Lung (tissue), 5 donors: ENCODE results near the gene PKP3. TPM values are rescaled to one million over a fixed set of nuclear protein-coding genes. Genes with fewer than 3 reads are reported as not detected.

Experiments
- polyA plus RNA-seq, 2 donors: library from polyadenylated mRNA; stranded (reverse); fragments of 200-250 nt; gene quantifications; one replicate each; pipeline ENCODE4 v1.2.1, GENCODE V29; 2013
- small RNA-seq: library from RNA; depleted of rRNA; stranded (forward); fragments of <200 nt; gene quantifications from one replicate; pipeline ENCODE3, GENCODE V24; 2014; ENCODE audit warnings: low replicate concordance
- total RNA-seq, 2 donors: library from RNA; depleted of rRNA in 1 of 2; stranded (reverse); fragments of >200 nt in 1 of 2; gene quantifications; one replicate each; pipeline ENCODE4 v1.2.1, GENCODE V29; 2014 to 2021
- donor health status: Bipolar disorder and iron deficiency.
- donor health status: healthy.
- donor health status: DM: yes; HTN: yes; CAD: no.

Gene PKP3
- total and polyA plus RNA-seq, 4 donors = 15.7 to 63.1 (median 40.3) TPM

Small RNA genes lying within 50 kb of the gene (small RNA-seq; reads per million reads assigned to genes)
- not detected for gene RN7SL838P

Other genes with a start within 250 kb of the PKP3 start
- not detected for gene SCGB1C1, start 201.1 kb upstream of the PKP3 start, total RNA-seq
- gene SCGB1C1, start 201.1 kb upstream of the PKP3 start, polyA plus RNA-seq = not detected
- 10 to 100 TPM; 29.7 to 58.7 TPM for gene BET1L, start 186.8 kb upstream of the PKP3 start, total RNA-seq
- gene BET1L, start 186.8 kb upstream of the PKP3 start, polyA plus RNA-seq = 10 to 100 TPM; 30.1 to 49.9 TPM
- gene RIC8A, start 186.5 kb upstream of the PKP3 start, total RNA-seq = 100 to 1,000 TPM; 104 to 122 TPM
- 10 to 100 TPM; 52.1 to 83.2 TPM for gene RIC8A, start 186.5 kb upstream of the PKP3 start, polyA plus RNA-seq
- 10 to 100 TPM; 16.0 to 21.2 TPM for gene SIRT3, start 157.9 kb upstream of the PKP3 start, total RNA-seq
- gene SIRT3, start 157.9 kb upstream of the PKP3 start, polyA plus RNA-seq = 10 to 100 TPM; 14.6 to 16.9 TPM
- gene PSMD13, start 157.2 kb upstream of the PKP3 start, total RNA-seq = 100 to 1,000 TPM in 1 of 2 donors, 10 to 100 TPM in 1; 75.2 to 131 TPM
- 100 to 1,000 TPM; 158 to 184 TPM for gene PSMD13, start 157.2 kb upstream of the PKP3 start, polyA plus RNA-seq
- gene NLRP6, start 115.8 kb upstream of the PKP3 start, total RNA-seq = 1 to 10 TPM; 2.1 to 2.7 TPM
- 1 to 10 TPM in 1 of 2 donors, under 1 TPM in 1; 0.08 to 9.6 TPM for gene NLRP6, start 115.8 kb upstream of the PKP3 start, polyA plus RNA-seq
- 10 to 100 TPM; 21.6 to 63.3 TPM for gene PGGHG, start 105.1 kb upstream of the PKP3 start, total RNA-seq
- gene PGGHG, start 105.1 kb upstream of the PKP3 start, polyA plus RNA-seq = 100 to 1,000 TPM; 112 to 145 TPM
- not detected for gene IFITM5, start 94.7 kb upstream of the PKP3 start, total RNA-seq
- gene IFITM5, start 94.7 kb upstream of the PKP3 start, polyA plus RNA-seq = not detected
- gene IFITM2, start 86.4 kb upstream of the PKP3 start, total RNA-seq = 100 to 1,000 TPM in 1 of 2 donors, 10 to 100 TPM in 1; 75.7 to 656 TPM
- gene IFITM2, start 86.4 kb upstream of the PKP3 start, polyA plus RNA-seq = 1,000 to 10,000 TPM; 1,063 to 4,189 TPM
- 100 to 1,000 TPM in 1 of 2 donors, 10 to 100 TPM in 1; 53.3 to 104 TPM for gene IFITM1, start 80.2 kb upstream of the PKP3 start, total RNA-seq
- 100 to 1,000 TPM; 275 to 531 TPM for gene IFITM1, start 80.2 kb upstream of the PKP3 start, polyA plus RNA-seq
- gene IFITM3, start 73.3 kb upstream of the PKP3 start, total RNA-seq = 100 to 1,000 TPM; 191 to 903 TPM
- gene IFITM3, start 73.3 kb upstream of the PKP3 start, polyA plus RNA-seq = 1,000 to 10,000 TPM; 1,642 to 2,585 TPM
- gene B4GALNT4, start 24.7 kb upstream of the PKP3 start, total RNA-seq = 1 to 10 TPM; 1.4 to 6.8 TPM
- 1 to 10 TPM; 2.1 to 4.6 TPM for gene B4GALNT4, start 24.7 kb upstream of the PKP3 start, polyA plus RNA-seq
- gene SIGIRR, start 20.8 kb downstream of the PKP3 start, total RNA-seq = 10 to 100 TPM; 25.7 to 87.3 TPM
- 100 to 1,000 TPM in 1 of 2 donors, 10 to 100 TPM in 1; 43.4 to 112 TPM for gene SIGIRR, start 20.8 kb downstream of the PKP3 start, polyA plus RNA-seq
- gene ANO9, start 47.8 kb downstream of the PKP3 start, total RNA-seq = 10 to 100 TPM in 1 of 2 donors, 1 to 10 TPM in 1; 5.8 to 17.6 TPM
- 10 to 100 TPM in 1 of 2 donors, 1 to 10 TPM in 1; 8.7 to 18.6 TPM for gene ANO9, start 47.8 kb downstream of the PKP3 start, polyA plus RNA-seq
- 10 to 100 TPM; 26.8 to 29.4 TPM for gene PTDSS2, start 56.1 kb downstream of the PKP3 start, total RNA-seq
- gene PTDSS2, start 56.1 kb downstream of the PKP3 start, polyA plus RNA-seq = 10 to 100 TPM; 20.4 to 36.5 TPM
- 100 to 1,000 TPM; 152 to 313 TPM for gene RNH1, start 113.0 kb downstream of the PKP3 start, total RNA-seq
- 100 to 1,000 TPM; 153 to 315 TPM for gene RNH1, start 113.0 kb downstream of the PKP3 start, polyA plus RNA-seq
- 10 to 100 TPM; 20.5 to 73.5 TPM for gene HRAS, start 141.4 kb downstream of the PKP3 start, total RNA-seq
- 100 to 1,000 TPM in 1 of 2 donors, 10 to 100 TPM in 1; 65.8 to 133 TPM for gene HRAS, start 141.4 kb downstream of the PKP3 start, polyA plus RNA-seq
- 10 to 100 TPM in 1 of 2 donors, 1 to 10 TPM in 1; 3.4 to 11.7 TPM for gene LRRC56, start 143.3 kb downstream of the PKP3 start, total RNA-seq
- gene LRRC56, start 143.3 kb downstream of the PKP3 start, polyA plus RNA-seq = 1 to 10 TPM; 3.8 to 5.7 TPM
- 1 to 10 TPM; 3.0 to 9.7 TPM for gene LMNTD2, start 166.5 kb downstream of the PKP3 start, total RNA-seq
- 1 to 10 TPM; 2.3 to 4.6 TPM for gene LMNTD2, start 166.5 kb downstream of the PKP3 start, polyA plus RNA-seq
- gene RASSF7, start 166.8 kb downstream of the PKP3 start, total RNA-seq = 10 to 100 TPM; 53.5 to 79.4 TPM
- gene RASSF7, start 166.8 kb downstream of the PKP3 start, polyA plus RNA-seq = 100 to 1,000 TPM in 1 of 2 donors, 10 to 100 TPM in 1; 47.9 to 153 TPM
- gene PHRF1, start 182.3 kb downstream of the PKP3 start, total RNA-seq = 10 to 100 TPM; 23.2 to 39.3 TPM
- gene PHRF1, start 182.3 kb downstream of the PKP3 start, polyA plus RNA-seq = 10 to 100 TPM; 16.3 to 23.7 TPM
- 10 to 100 TPM; 24.7 to 43.5 TPM for gene IRF7, start 221.7 kb downstream of the PKP3 start, total RNA-seq
- 10 to 100 TPM; 62.1 to 68.3 TPM for gene IRF7, start 221.7 kb downstream of the PKP3 start, polyA plus RNA-seq
- not detected for gene CDHR5, start 230.7 kb downstream of the PKP3 start, total RNA-seq
- under 1 TPM; 0.02 to 0.10 TPM for gene CDHR5, start 230.7 kb downstream of the PKP3 start, polyA plus RNA-seq
- gene SCT, start 233.0 kb downstream of the PKP3 start, total RNA-seq = not detected
- not detected for gene SCT, start 233.0 kb downstream of the PKP3 start, polyA plus RNA-seq
- 1 to 10 TPM in 1 of 2 donors, not detected in 1; 1.1 TPM for gene DRD4, start 243.1 kb downstream of the PKP3 start, total RNA-seq
- gene DRD4, start 243.1 kb downstream of the PKP3 start, polyA plus RNA-seq = under 1 TPM; 0.05 to 0.35 TPM